ENCODE results near the gene MYPN.
"Not testable (repeated sequence)": the region's sequence is repeated elsewhere in the genome, so short reads cannot be mapped to it uniquely, and the experiment has no call there.

MYPN gene

DNA sequence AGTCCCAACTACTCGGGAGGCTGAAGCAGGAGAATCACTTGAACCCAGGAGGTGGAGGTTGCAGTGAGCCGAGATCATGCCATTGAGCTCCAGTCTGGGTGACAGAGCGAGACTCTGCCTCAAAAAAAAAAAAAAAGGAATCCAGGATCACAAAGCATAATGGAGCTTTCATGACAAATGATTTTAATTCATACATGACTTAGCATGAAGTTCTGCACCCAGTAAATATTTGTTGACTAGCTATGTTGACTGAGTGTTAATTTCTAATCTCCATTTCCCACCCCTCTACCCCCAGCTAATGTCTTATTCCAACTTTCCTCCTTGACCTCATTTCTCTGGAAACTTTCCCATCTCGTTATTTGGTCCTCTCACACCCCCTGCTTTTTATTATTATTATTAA is 69.3 kb downstream of the MYPN start:
- DNase-seq: no peak

DNA sequence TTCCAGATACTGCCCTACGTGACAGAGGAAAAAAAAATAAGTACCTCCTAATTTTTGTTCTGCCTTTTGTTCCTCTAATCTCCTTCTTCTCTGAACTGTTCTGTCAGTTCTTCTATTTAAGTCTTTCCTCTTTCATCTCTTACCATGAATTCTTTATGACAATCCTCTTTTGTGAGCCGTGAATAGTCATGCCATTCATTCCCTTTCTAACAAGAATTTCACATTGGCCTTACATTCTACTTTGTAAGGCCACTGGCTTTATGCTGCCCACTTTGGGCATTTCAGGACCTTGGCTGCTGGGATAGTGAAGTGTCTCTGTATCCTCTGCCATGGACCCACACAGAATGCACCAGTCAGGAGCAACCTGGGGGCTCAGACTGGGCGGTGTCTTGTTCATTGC is 69.7 kb downstream of the MYPN start:
- DNase-seq: no peak

- DNase-seq: no peak
These were observed 71.2 kb downstream of the MYPN start for GRCh38 chr10:68180490-68180889.

GRCh38 chr10:68184546-68184945 is 75.3 kb downstream of the MYPN start:
- no peak for DNase-seq

GRCh38 chr10:68185085-68185484 is 75.8 kb downstream of the MYPN start:
- no peak for DNase-seq

- no peak for DNase-seq
These were observed 79.5 kb downstream of the MYPN start for GRCh38 chr10:68188835-68189234.

GRCh38 chr10:68192113-68192512 is 82.8 kb downstream of the MYPN start:
- no peak for DNase-seq

- DNase-seq: no peak
These were observed 85.0 kb downstream of the MYPN start for GRCh38 chr10:68194290-68194689.

DNA sequence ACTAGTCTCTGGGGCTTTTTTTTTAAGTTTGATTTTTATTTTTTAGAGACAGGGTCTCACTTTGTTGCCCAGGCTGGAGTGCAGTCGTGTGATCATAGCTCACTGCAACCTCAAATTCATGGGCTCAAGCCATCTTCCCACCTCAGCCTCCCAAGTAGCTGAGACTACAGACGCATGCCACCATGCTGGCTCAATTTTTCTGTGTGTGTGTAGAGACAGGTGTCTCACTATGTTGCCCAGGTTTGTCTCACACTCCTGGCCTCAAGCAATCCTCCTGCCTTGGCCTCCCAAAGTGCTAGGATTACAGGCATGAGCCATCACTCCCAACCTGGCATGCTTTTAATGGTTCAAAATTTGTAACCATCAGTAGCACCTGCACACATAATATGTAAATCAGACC is 86.5 kb downstream of the MYPN start:
- not testable (repeated sequence) for DNase-seq

GRCh38 chr10:68196701-68197100 is 87.4 kb downstream of the MYPN start:
- no peak for DNase-seq

GRCh38 chr10:68202960-68203353 is 93.7 kb downstream of the MYPN start:
- no peak for DNase-seq

DNA sequence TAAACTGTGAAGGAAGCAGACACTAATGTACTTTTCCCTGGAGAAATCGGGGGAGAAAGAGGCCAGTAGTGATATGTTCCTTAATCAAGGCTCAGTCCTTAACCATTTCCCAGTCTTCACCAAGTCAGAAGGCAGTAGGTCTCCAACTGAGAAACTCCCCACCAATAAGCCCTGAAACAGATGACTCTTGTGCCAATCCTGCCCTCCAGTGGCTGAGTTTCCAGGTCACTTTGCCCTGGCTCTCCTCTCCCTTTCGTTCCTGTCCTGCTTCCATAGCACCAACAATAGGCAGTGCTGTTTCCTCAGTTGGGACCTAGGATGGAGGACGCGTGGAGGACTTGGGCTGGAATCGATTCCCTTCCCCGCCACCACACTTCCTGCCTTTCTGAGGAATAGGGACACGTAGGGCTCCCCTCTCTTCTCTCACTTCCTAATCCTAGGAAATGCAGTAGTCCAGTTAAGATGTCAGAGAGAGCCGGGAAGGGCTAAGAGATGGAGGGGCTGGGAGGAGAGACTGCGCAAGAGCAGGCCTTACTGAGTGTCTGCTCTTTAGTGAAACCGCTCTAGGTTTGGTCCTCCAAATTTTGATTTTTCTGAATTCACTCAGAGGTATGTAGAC is 99.2 kb downstream of the MYPN start:
- peak in 10 of 14 donors; percentile 1 to 41 (median 25) for DNase-seq

DNA sequence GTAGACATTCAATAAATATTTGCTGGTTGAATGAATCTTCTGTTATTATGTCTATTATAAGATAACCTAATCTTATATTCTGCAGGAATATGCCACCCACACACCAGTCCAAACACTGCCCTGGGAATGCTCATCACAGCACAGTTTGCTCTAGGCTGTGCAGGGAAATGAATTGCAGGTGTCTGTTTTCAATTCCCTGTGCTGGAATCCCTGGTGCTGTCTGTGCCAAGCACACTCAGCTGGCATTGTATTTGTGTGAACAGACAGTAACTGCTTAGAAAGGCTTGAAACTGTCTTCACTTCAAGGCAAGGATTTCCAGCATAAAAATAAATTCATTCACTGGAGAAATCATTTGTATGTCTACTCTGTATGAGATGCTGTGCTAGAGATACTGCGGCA is 102.4 kb downstream of the MYPN start:
- DNase-seq: no peak

DNA sequence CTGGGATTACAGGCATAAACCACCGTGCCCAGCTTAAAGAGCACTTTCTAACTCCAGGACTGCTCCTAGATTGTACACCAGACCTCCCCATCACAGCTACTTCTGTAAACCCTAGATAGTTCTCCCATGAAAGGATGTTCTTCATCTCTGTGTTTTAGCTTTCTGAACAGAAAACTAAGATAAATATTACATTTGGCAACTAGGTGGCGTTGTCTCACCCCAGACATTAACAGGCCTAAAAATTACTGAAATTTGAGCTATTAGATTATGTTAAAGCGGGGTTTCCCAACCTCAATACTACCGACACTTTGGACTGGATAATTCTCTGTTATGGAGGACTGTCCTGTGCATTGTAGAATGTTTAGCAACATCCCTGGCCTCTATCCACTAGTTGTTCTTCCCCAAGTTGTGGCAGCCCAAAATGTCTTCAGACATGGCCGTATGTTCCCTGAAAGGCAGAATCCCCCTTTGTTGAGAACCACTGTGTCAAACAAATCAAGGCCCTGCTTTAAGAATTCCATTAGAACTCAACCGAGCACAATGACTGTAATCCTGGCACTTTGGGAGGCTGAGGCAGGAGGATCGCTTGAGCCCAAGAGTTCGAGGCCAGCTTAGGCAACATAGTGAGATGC is 103.5 kb downstream of the MYPN start:
- peak in 1 of 14 donors; percentile 5 for DNase-seq

GRCh38 chr10:68218786-68219185 is 109.5 kb downstream of the MYPN start:
- no peak for DNase-seq

GRCh38 chr10:68221196-68221595 is 111.9 kb downstream of the MYPN start:
- DNase-seq: no peak

DNA sequence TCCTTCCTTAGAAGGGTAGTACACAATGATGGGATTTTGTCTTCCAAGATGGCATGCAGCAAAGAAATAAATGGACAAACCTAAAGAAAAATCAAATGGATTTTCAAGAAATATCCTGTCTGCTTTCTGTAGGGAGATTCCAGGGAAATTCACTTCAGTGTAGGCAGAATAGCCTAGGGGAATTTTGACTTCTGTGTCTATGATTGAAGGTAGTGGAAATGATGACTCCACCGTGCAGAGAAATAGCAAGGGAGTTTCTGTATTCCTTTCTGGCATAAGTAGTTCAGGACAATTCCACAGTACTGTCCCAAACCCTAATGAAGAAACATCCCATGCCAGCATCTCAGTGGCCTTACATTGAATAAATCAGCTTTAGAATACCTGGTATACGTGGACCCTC is 113.1 kb downstream of the MYPN start:
- DNase-seq: no peak

GRCh38 chr10:68223535-68224165 is 114.4 kb downstream of the MYPN start:
- no peak for DNase-seq

DNA sequence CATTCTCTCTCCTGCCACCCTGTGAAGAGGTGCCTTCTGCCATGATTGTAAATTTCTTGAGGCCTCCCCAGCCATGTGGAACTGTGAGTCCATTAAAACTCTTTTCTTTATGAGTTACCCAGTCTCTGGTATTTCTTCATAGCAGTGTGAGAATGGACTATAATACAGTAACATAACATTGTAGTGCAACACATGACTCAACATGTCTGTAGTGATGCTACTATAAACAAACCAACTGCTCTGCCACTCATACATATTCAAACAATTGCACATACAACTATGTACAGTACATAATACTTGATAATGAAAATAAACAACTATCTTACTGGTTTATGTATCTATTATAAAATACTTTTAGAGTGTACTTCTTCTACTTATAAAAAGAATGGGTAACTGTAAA is 115.5 kb downstream of the MYPN start:
- DNase-seq: no peak

DNA sequence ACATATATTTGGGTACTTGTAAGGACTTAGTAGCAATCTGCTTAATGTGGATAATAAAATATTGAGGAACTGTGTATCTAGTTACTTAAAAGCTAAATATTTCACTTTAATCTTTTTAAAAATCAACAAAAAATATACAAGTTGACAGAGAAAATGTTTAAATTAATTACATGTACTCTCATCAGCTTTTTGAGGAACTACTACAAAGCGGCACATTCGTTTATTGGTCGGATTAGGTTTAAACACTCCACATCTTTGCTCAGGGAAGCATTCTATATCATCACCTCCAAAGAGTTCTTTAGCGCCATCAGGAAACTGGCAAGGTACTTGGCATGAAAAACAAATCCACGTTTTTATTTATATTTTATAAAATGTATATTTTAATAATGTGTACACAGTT is 121.0 kb downstream of the MYPN start:
- DNase-seq: no peak

DNA sequence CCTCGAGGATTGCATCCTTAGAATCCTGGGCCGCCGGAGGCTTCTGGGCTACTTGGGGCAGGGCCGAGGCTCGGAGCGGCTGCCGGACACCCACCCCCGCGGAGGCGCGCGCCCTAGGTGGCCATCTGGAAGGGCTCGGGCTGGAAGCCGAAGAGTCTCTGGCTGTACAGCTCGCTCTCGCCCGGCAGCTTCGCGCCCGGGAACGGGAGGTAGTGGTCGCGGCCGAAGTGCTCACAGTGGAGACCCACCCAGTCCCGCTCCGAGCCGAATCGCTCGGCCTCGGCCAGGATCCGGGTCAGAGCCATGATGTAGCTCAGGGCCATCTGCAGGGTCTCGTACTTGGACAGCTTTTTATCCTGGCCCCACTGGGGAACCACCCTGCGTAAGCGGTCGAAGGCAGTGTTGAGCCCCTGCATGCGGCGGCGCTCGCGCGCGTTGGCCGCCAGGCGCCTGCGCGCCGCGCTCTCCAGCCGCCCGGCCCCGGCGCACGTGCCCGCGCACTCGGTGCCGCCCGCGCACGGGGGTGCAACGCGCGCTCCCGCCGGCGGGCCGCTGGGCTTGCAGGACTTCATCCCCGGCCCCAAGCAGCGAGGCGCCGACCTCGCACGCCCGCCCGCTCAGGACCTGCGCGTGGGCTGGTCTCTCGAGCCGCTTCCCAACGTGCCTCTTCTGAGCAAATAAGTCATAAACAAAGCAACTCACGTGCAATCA is 122.0 kb downstream of the MYPN start:
- DNase-seq: peak in 13 of 14 donors; percentile 12 to 88 (median 69)

GRCh38 chr10:68231817-68232251 is 122.5 kb downstream of the MYPN start, which contains the start of gene ATOH7:
Gene ATOH7, minus strand, starts transcription at chr10:68232113. Its CDS starts 436 bp downstream, at chr10:68231677.
- peak in 1 of 14 donors; percentile 79 for DNase-seq

GRCh38 chr10:68233046-68233445 is 123.8 kb downstream of the MYPN start:
- no peak for DNase-seq
